Ishikawa (cell line): ENCODE results near the gene SLC25A34.

Experiments
- CEBPB ChIP-seq: IDR thresholded peaks from 2 replicates; pipeline ENCODE4 v1.6.1; 2012
- CREB1 ChIP-seq: IDR thresholded peaks from 2 replicates; pipeline ENCODE4 v1.6.1; 2012; ENCODE audit warnings: low read depth
- EGR1 ChIP-seq: IDR thresholded peaks from 2 replicates; pipeline ENCODE4 v1.6.1; 2012
- EP300 ChIP-seq: IDR thresholded peaks from 2 replicates; pipeline ENCODE4 v1.6.1; 2012; ENCODE audit warnings: borderline replicate concordance
- FOXM1 ChIP-seq: IDR thresholded peaks from 2 replicates; pipeline ENCODE4 v1.6.1; 2012; ENCODE audit warnings: low read depth, borderline replicate concordance
- MAX ChIP-seq: IDR thresholded peaks from 2 replicates; pipeline ENCODE4 v1.6.1; 2012
- NFIC ChIP-seq: IDR thresholded peaks from 2 replicates; pipeline ENCODE4 v1.6.1; 2012
- RAD21 ChIP-seq: IDR thresholded peaks from 2 replicates; pipeline ENCODE4 v1.6.1; 2012; ENCODE audit warnings: low read depth
- REST ChIP-seq: IDR thresholded peaks from 2 replicates; pipeline ENCODE4 v1.6.1; 2012; ENCODE audit warnings: low read depth, mild to moderate bottlenecking
- TAF1 ChIP-seq: IDR thresholded peaks from 2 replicates; pipeline ENCODE4 v1.6.1; 2012; ENCODE audit warnings: low read depth, mild to moderate bottlenecking
- TCF12 ChIP-seq: IDR thresholded peaks from 2 replicates; pipeline ENCODE4 v1.6.1; 2012; ENCODE audit warnings: low read depth
- TEAD4 ChIP-seq: IDR thresholded peaks from 2 replicates; pipeline ENCODE4 v1.6.1; 2012
- USF1 ChIP-seq: IDR thresholded peaks from 2 replicates; pipeline ENCODE4 v1.6.1; 2012
- YY1 ChIP-seq: IDR thresholded peaks from 2 replicates; pipeline ENCODE4 v1.6.1; 2012; ENCODE audit warnings: low read depth
- ZBTB7A ChIP-seq: IDR thresholded peaks from 2 replicates; pipeline ENCODE4 v1.6.1; 2012; ENCODE audit warnings: low read depth

Gene SLC25A34

GRCh38 chr1:15785683-15786082, 49.6 kb downstream of the SLC25A34 start:
- TF ChIP-seq NFIC (no peak), YY1 (no peak), RAD21 (no peak), CEBPB (no peak), USF1 (no peak), FOXM1 (no peak), EP300 (no peak), TAF1 (no peak), TCF12 (no peak), REST (no peak), EGR1 (no peak), CREB1 (no peak), MAX (no peak), TEAD4 (no peak), ZBTB7A (no peak)

DNA sequence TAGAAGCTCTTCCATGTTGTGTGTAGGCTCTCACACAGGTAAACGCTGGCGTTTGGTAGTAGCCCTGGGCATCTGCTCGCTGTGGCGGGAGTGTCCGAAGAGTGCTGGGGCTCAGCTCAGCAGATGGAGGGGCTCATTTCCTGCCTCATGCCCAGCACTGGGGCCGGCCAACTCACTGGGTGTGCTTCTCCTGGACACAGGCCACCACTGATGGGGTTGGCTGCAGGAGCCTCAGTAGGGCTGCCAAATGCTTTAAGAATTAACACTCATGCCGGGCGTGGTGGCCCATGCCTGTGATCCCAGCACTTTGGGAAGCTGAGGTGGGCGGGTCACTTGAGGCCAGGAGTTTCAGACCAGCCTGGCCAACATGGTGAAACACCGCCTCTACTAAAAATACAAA, 50.5 kb downstream of the SLC25A34 start:
- no peak for TF ChIP-seq RAD21
- TF ChIP-seq TCF12 = no peak
- peak; percentile 35; the same call in 1 of the 2 replicates for TF ChIP-seq NFIC
- no peak for TF ChIP-seq EGR1
- no peak for TF ChIP-seq CREB1
- TF ChIP-seq MAX = no peak
- TF ChIP-seq YY1 = no peak
- no peak for TF ChIP-seq TAF1
- TF ChIP-seq EP300 = no peak
- no peak for TF ChIP-seq REST
- no peak for TF ChIP-seq FOXM1
- no peak for TF ChIP-seq TEAD4
- 0 out of 2 replicates have a peak, but pooled peaks have one; percentile 31 for TF ChIP-seq ZBTB7A

DNA sequence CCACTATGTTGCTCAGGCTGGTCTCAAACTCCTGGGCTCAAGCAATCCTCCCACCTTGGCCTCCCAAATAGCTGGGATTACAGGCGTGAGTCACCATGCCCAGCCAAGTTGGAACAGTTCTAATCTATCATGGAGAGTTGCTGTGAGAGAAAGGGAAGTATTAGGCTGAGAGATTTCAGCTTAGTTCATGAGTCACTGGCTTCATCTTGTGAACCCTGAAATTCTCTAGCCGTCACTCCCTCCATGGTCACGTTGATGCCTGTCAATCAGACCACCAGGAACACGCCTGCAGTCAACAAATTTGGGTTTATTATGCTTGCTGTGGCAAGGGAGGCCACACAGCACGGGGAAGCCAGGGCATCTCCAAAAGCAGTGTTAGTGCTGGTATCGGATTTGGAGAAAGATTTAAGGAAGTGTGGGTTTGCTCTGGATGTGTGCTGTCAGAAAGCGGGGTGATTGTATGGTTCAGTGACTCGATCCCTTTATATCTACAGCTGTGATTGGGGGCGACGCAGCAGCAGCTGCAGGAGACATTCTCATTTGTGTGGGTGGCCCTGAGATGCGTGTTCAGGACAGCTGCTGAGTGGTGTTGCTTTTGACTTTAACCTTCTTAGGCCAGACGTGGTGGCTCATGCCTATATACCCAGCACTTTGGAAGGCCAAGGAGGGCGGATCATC, 52.7 kb downstream of the SLC25A34 start:
- TF ChIP-seq NFIC (no peak), CEBPB (no peak), CREB1 (no peak), YY1 (no peak), MAX (no peak), TAF1 (no peak), ZBTB7A (no peak), USF1 (no peak), TEAD4 (no peak), TCF12 (no peak), FOXM1 (no peak), EP300 (no peak), EGR1 (no peak), REST (no peak)
